ENCODE results near the gene REX1BD.

The REX1BD gene

GRCh38 chr19:18593367-18594095 lies 4.9 kb downstream of the REX1BD start:
- H3K27ac ChIP-seq, result peak overlapping the region; percentile 52
- TF ChIP-seq CTCF (conservative IDR thresholded peaks at IDR 0.05) (no peak), ZFX (IDR thresholded peaks at IDR 0.05) (no peak)

- H3K27ac ChIP-seq, result peak overlapping the region; percentile 52
- TF ChIP-seq ZFX (IDR thresholded peaks at IDR 0.05) (no peak), CTCF (conservative IDR thresholded peaks at IDR 0.05) (peak; percentile 97)
Observed at GRCh38 chr19:18594096-18594823, 5.7 kb downstream of the REX1BD start.

GRCh38 chr19:18594824-18595373 lies 6.3 kb downstream of the REX1BD start:
- peak overlapping the region; percentile 52 for H3K27ac ChIP-seq
- TF ChIP-seq CTCF (conservative IDR thresholded peaks at IDR 0.05) (no peak), ZFX (IDR thresholded peaks at IDR 0.05) (no peak)

- TF ChIP-seq CTCF (conservative IDR thresholded peaks at IDR 0.05), result no peak
- no peak for TF ChIP-seq ZFX (IDR thresholded peaks at IDR 0.05)
Observed at GRCh38 chr19:18595475-18595874, 6.9 kb downstream of the REX1BD start.

GRCh38 chr19:18596752-18597157 lies 8.2 kb downstream of the REX1BD start:
- H3K27ac ChIP-seq, result no peak overlapping the region
- TF ChIP-seq ZFX (IDR thresholded peaks at IDR 0.05) (no peak), CTCF (conservative IDR thresholded peaks at IDR 0.05) (no peak)

More at GRCh38 chr19:18595475-18595874, 6.9 kb downstream of the REX1BD start:
- no peak overlapping the region for H3K27ac ChIP-seq

GRCh38 chr19:18597809-18598660 lies 9.4 kb downstream of the REX1BD start:
- H3K27ac ChIP-seq, result no peak overlapping the region
- TF ChIP-seq ZFX (IDR thresholded peaks at IDR 0.05), result no peak
- TF ChIP-seq CTCF (conservative IDR thresholded peaks at IDR 0.05), result no peak
